HepG2 (cell line): ENCODE results near the gene FRMD1. TPM values are rescaled to one million over a fixed set of nuclear protein-coding genes. Genes with fewer than 3 reads are reported as not detected.

Experiments
- ATAC-seq: fragments of 200-7000 bp; cut with Tn5 transposase; 3 replicates; pipeline ENCODE4 v1.9.1; 2020; ENCODE audit warnings: mild to moderate bottlenecking, moderate library complexity
- BruUV-seq: library from RNA; stranded (reverse); fragments of 400-500 nt; replicated peaks from 2 replicates; lab custom pipeline; 2021; lab: Mats Ljungman, UMichigan
- CTCF ChIA-PET: fragments of 300-600 bp; formaldehyde crosslinking; extraction: SDS; loops from one replicate; lab custom pipeline; 2021; ENCODE audit warnings: low total read pairs, inconsistent platforms, low intra/inter-chr PET ratio; lab: Yijun Ruan, JAX
- POLR2A ChIA-PET: fragments of 350-600 bp; sonication (Branson Sonifier 250); formaldehyde crosslinking; loops from one replicate; lab custom pipeline; 2020; ENCODE audit warnings: antibody characterized with exemption, inconsistent platforms; lab: Yijun Ruan, JAX
- DNase-seq: peaks from one replicate; pipeline ENCODE4 v3.0.0-alpha.2; 2015; ENCODE audit warnings: low spot score
- FAIRE-seq: peaks from 3 replicates; lab custom pipeline; 2011; peaks lifted over from hg19 to GRCh38; lab: Jason Lieb, UNC
- H2AFZ ChIP-seq: one replicate; pipeline ENCODE4 v1.6.1; 2011; ENCODE audit warnings: low read length, inconsistent platforms
- H3K27ac ChIP-seq: fragments of 300-600 bp; 3 replicates; pipeline ENCODE4 v1.8.0; 2011; ENCODE audit warnings: mixed run types, mild to moderate bottlenecking, mixed read lengths, low read length, inconsistent platforms; ENCODE audit not compliant: insufficient read depth; ENCODE audit errors: extremely low read length
- H3K27me3 ChIP-seq, 2 experiments: fragments of 200-600 bp in 1 of 2; 2 replicates in 1 of 2; 3 replicates in 1 of 2; pipeline versions ENCODE4 v1.6.0 to v1.8.0; 2011; ENCODE audit warnings: low read length in 2 of 2, mild to moderate bottlenecking in 2 of 2, moderate library complexity in 2 of 2, inconsistent platforms in 1 of 2; ENCODE audit not compliant: insufficient read depth in 2 of 2, control insufficient read depth in 1 of 2
- H3K36me3 ChIP-seq, 2 experiments: fragments of 200-600 bp in 1 of 2; replicated peaks in 1 of 2; 2 replicates in 1 of 2; 3 replicates in 1 of 2; pipeline versions ENCODE4 v1.5.1 to v1.8.0; 2011; ENCODE audit warnings: low read length in 2 of 2, inconsistent platforms in 1 of 2; ENCODE audit not compliant: insufficient read depth in 2 of 2, control insufficient read depth in 1 of 2
- H3K4me1 ChIP-seq: 2 replicates; pipeline ENCODE4 v1.5.1; 2012; ENCODE audit warnings: low read length, inconsistent platforms; ENCODE audit not compliant: insufficient read depth
- H3K4me2 ChIP-seq: 2 replicates; pipeline ENCODE4 v1.6.0; 2011; ENCODE audit warnings: low read depth, low read length, inconsistent platforms
- H3K4me3 ChIP-seq, 3 experiments: fragments of 200-600 bp in 1 of 3; sonication (generic), shearing (Covaris generic) in 1 of 3; replicated peaks in 1 of 3; 2 replicates each; pipeline ENCODE4 v1.5.1; 2011 to 2016; ENCODE audit warnings: low read length in 3 of 3, inconsistent platforms in 2 of 3, low read depth in 2 of 3, mild to moderate bottlenecking in 2 of 3, control low read depth in 1 of 3, mixed read lengths in 1 of 3; ENCODE audit not compliant: insufficient read depth in 1 of 3
- H3K79me2 ChIP-seq: one replicate; pipeline ENCODE4 v1.6.1; 2011; ENCODE audit warnings: low read length, inconsistent platforms; ENCODE audit not compliant: insufficient read depth
- H3K9ac ChIP-seq: 2 replicates; pipeline ENCODE4 v1.6.0; 2011; ENCODE audit warnings: mild to moderate bottlenecking, low read depth, low read length, inconsistent platforms; ENCODE audit not compliant: insufficient read depth
- H3K9me3 ChIP-seq: 2 replicates; pipeline ENCODE4 v1.5.1; 2012; ENCODE audit warnings: mild to moderate bottlenecking, low read length
- H4K20me1 ChIP-seq: 2 replicates; pipeline ENCODE4 v1.6.0; 2011; ENCODE audit warnings: inconsistent platforms, mild to moderate bottlenecking, low read length, moderate library complexity; ENCODE audit not compliant: insufficient read depth
- AHR ChIP-seq: IDR thresholded peaks from 2 replicates; pipeline ENCODE4 v1.6.1; 2018; ENCODE audit warnings: missing genetic modification reagents, missing compliant biosample characterization
- ATF7 ChIP-seq, 2 experiments: fragments of 450-650 bp in 1 of 2; sonication (generic) in 1 of 2; formaldehyde crosslinking in 1 of 2; IDR thresholded peaks; 2 replicates each; pipeline versions ENCODE4 v1.4.0 to v1.6.1; 2016 to 2020; ENCODE audit warnings: antibody characterized with exemption in 1 of 2, mild to moderate bottlenecking in 1 of 2, missing genetic modification reagents in 1 of 2
- CBX2 ChIP-seq, 2 experiments: fragments of 200-600 bp in 1 of 2; sonication (generic); formaldehyde crosslinking in 1 of 2; IDR thresholded peaks; 2 replicates each; pipeline versions ENCODE4 v1.7.0 to v1.8.1; 2018 to 2022; ENCODE audit warnings: low read depth in 2 of 2, low read length in 1 of 2, mild to moderate bottlenecking in 1 of 2, missing genetic modification reagents in 1 of 2
- IRF2 ChIP-seq: IDR thresholded peaks from 2 replicates; pipeline ENCODE4 v1.6.1; 2018; ENCODE audit warnings: missing genetic modification reagents, missing compliant biosample characterization
- KAT8 ChIP-seq: IDR thresholded peaks from 2 replicates; pipeline ENCODE4 v1.6.1; 2016; ENCODE audit warnings: missing genetic modification reagents, missing compliant biosample characterization
- MXI1 ChIP-seq: IDR thresholded peaks from 3 replicates; pipeline ENCODE4 v1.6.1; 2012; ENCODE audit warnings: low read depth, low read length, inconsistent platforms, borderline replicate concordance
- PATZ1 ChIP-seq: sonication (generic); formaldehyde crosslinking; IDR thresholded peaks from 2 replicates; pipeline ENCODE4 v1.4.0; 2020; ENCODE audit warnings: missing genetic modification reagents
- SIN3B ChIP-seq: fragments of 150-350 bp; IDR thresholded peaks from 2 replicates; pipeline ENCODE4 v1.6.1; 2014; ENCODE audit warnings: low read length
- ZNF256 ChIP-seq: sonication (generic); formaldehyde crosslinking; conservative IDR thresholded peaks from 2 replicates; pipeline ENCODE4 v1.4.0; 2020; ENCODE audit warnings: missing genetic modification reagents
- ZNF468 ChIP-seq: sonication (generic); formaldehyde crosslinking; IDR thresholded peaks from 2 replicates; pipeline ENCODE4 v1.8.0; 2022; ENCODE audit warnings: mild to moderate bottlenecking, moderate library complexity, missing genetic modification reagents
- WGBS: methylation state at CpG from one replicate; pipeline ENCODE4 v1.1.6; 2017; ENCODE audit warnings: low lambda C conversion rate; 5-methylcytosine and 5-hydroxymethylcytosine counted together
- in situ Hi-C: cut with HindIII; loops from 2 replicates; pipeline ENCODE4 v1.10.0; 2017; ENCODE audit warnings: low pct_unique_long_range_greater_than_20kb; ENCODE audit not compliant: extremely low pct_ligation_motif_present
- intact Hi-C: fragments of 100-400 bp; cut with micrococcal nuclease; formaldehyde crosslinking; loops from one replicate; pipeline ENCODE4 v1.10.0; 2022; ENCODE audit not compliant: unreplicated experiment
- polyA plus RNA-seq, 8 experiments: library from polyadenylated mRNA; depleted of rRNA in 3 of 8; stranded (reverse) in 7 of 8; unstranded in 1 of 8; fragments of >200 nt; fragmentation: Illumina TruSeq in 4 of 8; extraction: Trizol in 4 of 8; gene quantifications; 2 replicates each; pipeline versions ENCODE4 v1.2.1 to v1.2.3, GENCODE V29; 2011 to 2016; ENCODE audit warnings: low read depth in 4 of 8, missing spikeins in 1 of 8, mixed read lengths in 1 of 8; ENCODE audit not compliant: insufficient read depth in 1 of 8
- total RNA-seq, 5 experiments: library from RNA; depleted of rRNA; stranded (reverse); fragments of >200 nt; fragmentation: Illumina TruSeq; extraction: Trizol; gene quantifications; 2 replicates each; pipeline ENCODE4 v1.2.3, GENCODE V29; 2016; ENCODE audit warnings: low read depth in 1 of 5
- TF ChIP-seq, protein P1 (sequence below): IDR thresholded peaks from 2 replicates; pipeline ENCODE4 v1.6.1; 2016; ENCODE audit warnings: mild to moderate bottlenecking
- TF ChIP-seq, protein P2 (sequence below): sonication (generic); formaldehyde crosslinking; IDR thresholded peaks from 2 replicates; pipeline ENCODE4 v1.4.0; 2020; ENCODE audit warnings: missing genetic modification reagents, borderline replicate concordance
- TF ChIP-seq, protein P3 (sequence below): sonication (generic); formaldehyde crosslinking; IDR thresholded peaks from 2 replicates; pipeline ENCODE4 v1.5.0; 2020; ENCODE audit warnings: missing genetic modification reagents

The FRMD1 gene
- total and polyA plus RNA-seq, 2 of the 13 experiments (the other 11 are each of a cell fraction or from before 2014, with no cell fraction given), result 0.01 TPM; not detected in 1

DNA sequence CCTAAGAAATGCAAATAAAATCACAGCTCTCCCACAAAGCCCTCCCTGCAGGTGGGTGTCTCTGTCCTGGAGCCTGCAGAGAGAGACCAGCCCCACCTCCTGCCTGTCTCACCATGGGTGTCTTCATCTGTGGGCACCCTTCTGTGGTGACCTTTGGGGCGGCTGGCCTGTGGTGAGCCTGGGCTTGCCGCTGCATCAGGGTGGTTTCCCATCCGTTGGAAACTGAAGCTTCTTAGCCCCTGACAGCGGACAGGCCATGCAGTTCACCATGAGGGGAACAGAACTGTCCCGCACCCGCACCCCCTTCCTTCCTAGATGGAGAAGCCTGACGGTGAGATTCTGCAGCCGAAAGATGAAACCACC is 42.3 kb upstream of the FRMD1 start (continued):
- TF ChIP-seq MXI1 (no peak), ZNF256 (CRISPR knock-in tag) (no peak), PATZ1 (no peak)
- TF ChIP-seq, all 625 proteins: peak for 0

DNA sequence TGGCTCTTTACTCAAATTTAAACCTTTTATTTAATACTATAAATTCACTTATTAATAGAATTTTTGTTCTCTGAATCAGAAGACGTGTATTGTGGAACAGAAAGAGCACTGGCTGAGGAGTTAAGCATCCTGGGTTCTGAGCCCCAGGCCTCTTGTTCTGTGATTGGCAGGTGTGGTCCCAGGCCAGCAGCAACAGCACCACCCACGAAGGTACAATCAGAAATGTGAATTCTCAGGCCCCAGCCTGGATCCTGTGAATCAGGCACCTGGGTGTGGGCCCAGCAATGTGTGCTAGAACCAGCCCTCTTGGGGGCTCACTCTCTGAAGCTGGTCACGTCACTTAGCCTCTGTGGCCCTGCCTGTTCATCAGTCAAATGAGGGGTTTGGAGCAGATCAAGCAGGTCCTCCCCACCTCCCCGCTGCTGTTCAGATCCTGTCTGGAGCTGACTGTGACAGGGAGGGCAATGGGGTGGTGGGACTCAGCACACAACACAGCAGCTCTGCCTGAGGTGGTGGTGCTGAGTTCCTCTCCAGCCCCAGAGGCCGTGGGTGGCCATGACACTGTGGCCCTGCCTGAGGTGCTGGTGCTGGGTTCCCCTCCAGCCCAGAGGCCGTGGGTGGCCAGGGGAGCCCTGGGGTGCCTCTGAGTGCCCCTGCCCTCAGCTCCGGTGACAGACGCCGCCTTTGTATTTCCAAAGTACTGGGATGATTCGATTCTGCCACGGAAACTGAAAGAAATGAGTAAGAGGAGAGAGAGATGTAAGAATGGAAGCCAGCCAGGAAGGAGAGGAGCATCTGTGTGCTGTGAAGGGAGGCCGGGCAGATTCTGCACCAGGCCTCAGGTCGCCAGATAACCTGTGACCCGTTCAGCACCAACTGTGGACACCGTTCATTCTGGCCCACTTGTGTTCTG is 41.6 kb upstream of the FRMD1 start:
- POLR2A ChIA-PET, result no interaction called here
- no peak overlapping the region for H3K4me3 ChIP-seq
- BruUV-seq, result no TSS peak
- H3K36me3 ChIP-seq, result no peaks in the 10 kb centered on the region
- H3K4me1 ChIP-seq, result peaks cover 14% of the 10 kb centered on the region
- intact Hi-C loops (no loop called here), in situ Hi-C loops (no loop called here)
- H3K4me2 ChIP-seq, result no peak overlapping the region
- DNase-seq, result no peak
- peaks cover 2 to 19% of the 10 kb centered on the region in 2 experiments; a peak in 4 of 5 replicates for H3K27me3 ChIP-seq
- H3K27ac ChIP-seq, result no peak overlapping the region
- CTCF ChIA-PET, result no interaction called here
- no peaks in the 10 kb centered on the region for H3K79me2 ChIP-seq
- ATAC-seq, result no peak
- no peaks in the 10 kb centered on the region for H4K20me1 ChIP-seq
- no peak overlapping the region for H3K9ac ChIP-seq
- H3K9me3 ChIP-seq, result peaks cover 7% of the 10 kb centered on the region
- no peak overlapping the region for H2AFZ ChIP-seq
- WGBS, result 27% methylated on average over 15 of the region's 15 CpGs
- FAIRE-seq, result no peak
- no peak for TF ChIP-seq AHR (CRISPR knock-in tag)
- no peak for TF ChIP-seq CBX2 (IDR thresholded peaks at IDR 0.05; ENCODE audit: low read depth, low read length)
- TF ChIP-seq CBX2 (CRISPR knock-in tag; IDR thresholded peaks at IDR 0.05; ENCODE audit: low read depth), result no peak
- no peak for TF ChIP-seq SIN3B
- TF ChIP-seq IRF2 (CRISPR knock-in tag), result no peak
- TF ChIP-seq, protein P1, sequence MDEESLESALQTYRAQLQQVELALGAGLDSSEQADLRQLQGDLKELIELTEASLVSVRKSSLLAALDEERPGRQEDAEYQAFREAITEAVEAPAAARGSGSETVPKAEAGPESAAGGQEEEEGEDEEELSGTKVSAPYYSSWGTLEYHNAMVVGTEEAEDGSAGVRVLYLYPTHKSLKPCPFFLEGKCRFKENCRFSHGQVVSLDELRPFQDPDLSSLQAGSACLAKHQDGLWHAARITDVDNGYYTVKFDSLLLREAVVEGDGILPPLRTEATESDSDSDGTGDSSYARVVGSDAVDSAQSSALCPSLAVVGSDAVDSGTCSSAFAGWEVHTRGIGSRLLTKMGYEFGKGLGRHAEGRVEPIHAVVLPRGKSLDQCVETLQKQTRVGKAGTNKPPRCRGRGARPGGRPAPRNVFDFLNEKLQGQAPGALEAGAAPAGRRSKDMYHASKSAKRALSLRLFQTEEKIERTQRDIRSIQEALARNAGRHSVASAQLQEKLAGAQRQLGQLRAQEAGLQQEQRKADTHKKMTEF (CRISPR knock-in tag), result no peak
- TF ChIP-seq, protein P2, sequence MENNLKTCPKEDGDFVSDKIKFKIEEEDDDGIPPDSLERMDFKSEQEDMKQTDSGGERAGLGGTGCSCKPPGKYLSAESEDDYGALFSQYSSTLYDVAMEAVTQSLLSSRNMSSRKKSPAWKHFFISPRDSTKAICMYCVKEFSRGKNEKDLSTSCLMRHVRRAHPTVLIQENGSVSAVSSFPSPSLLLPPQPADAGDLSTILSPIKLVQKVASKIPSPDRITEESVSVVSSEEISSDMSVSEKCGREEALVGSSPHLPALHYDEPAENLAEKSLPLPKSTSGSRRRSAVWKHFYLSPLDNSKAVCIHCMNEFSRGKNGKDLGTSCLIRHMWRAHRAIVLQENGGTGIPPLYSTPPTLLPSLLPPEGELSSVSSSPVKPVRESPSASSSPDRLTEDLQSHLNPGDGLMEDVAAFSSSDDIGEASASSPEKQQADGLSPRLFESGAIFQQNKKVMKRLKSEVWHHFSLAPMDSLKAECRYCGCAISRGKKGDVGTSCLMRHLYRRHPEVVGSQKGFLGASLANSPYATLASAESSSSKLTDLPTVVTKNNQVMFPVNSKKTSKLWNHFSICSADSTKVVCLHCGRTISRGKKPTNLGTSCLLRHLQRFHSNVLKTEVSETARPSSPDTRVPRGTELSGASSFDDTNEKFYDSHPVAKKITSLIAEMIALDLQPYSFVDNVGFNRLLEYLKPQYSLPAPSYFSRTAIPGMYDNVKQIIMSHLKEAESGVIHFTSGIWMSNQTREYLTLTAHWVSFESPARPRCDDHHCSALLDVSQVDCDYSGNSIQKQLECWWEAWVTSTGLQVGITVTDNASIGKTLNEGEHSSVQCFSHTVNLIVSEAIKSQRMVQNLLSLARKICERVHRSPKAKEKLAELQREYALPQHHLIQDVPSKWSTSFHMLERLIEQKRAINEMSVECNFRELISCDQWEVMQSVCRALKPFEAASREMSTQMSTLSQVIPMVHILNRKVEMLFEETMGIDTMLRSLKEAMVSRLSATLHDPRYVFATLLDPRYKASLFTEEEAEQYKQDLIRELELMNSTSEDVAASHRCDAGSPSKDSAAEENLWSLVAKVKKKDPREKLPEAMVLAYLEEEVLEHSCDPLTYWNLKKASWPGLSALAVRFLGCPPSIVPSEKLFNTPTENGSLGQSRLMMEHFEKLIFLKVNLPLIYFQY (CRISPR knock-in tag), result no peak
- TF ChIP-seq, protein P3, sequence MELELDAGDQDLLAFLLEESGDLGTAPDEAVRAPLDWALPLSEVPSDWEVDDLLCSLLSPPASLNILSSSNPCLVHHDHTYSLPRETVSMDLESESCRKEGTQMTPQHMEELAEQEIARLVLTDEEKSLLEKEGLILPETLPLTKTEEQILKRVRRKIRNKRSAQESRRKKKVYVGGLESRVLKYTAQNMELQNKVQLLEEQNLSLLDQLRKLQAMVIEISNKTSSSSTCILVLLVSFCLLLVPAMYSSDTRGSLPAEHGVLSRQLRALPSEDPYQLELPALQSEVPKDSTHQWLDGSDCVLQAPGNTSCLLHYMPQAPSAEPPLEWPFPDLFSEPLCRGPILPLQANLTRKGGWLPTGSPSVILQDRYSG, result no peak
- TF ChIP-seq ZNF468 (CRISPR knock-in tag), result no peak
- no peak for TF ChIP-seq ATF7 (IDR thresholded peaks at IDR 0.05)
- no peak for TF ChIP-seq ATF7 (CRISPR knock-in tag; IDR thresholded peaks at IDR 0.05)
- no peak for TF ChIP-seq KAT8
